ENCODE results near the gene ASS1. TPM values are rescaled to one million over a fixed set of nuclear protein-coding genes. Genes with fewer than 3 reads are reported as not detected.

Gene ASS1
- total and polyA plus RNA-seq, 2 of the 13 experiments (the other 11 are each of a cell fraction or from before 2014, with no cell fraction given): 77.6 to 122 TPM

DNA sequence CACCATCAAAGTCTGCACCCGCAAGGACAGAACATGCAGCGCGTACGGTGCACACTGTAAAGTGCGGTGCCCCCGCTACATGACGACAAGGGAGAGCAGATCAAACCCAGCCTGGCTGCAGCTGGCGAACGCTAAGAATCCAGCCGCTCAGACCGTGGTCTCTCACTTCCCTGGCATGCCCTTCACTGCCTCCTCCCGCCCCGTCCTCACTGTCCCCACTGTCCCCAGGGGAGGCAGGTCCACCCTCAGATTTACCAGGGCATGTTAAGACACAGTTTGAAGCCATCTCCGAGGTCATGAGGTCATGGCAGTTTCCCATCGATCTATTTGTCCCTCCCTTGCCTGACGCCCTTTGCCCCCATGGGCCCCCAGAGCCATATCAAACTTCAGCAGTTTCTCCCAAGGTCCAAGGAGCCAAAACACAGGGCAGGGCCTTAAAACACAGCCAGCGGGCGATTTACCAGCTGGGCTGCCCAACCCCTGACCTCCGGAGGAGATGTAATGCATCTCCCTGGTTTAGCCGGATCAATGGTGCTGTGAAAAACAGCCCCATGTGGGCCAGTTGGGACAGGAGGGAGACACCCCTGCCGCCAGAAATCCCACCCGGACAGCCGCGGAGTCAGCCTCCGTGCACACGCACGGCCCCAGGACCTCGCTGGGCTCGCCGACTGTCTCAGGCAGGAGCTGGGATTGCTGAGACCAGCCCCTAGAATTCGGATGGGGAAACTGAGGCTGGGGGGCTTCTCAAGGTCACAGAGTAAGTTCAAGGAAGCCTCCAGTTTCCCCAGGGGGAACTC is 82.3 kb downstream of the ASS1 start (continued):
- TF ChIP-seq, protein P1, sequence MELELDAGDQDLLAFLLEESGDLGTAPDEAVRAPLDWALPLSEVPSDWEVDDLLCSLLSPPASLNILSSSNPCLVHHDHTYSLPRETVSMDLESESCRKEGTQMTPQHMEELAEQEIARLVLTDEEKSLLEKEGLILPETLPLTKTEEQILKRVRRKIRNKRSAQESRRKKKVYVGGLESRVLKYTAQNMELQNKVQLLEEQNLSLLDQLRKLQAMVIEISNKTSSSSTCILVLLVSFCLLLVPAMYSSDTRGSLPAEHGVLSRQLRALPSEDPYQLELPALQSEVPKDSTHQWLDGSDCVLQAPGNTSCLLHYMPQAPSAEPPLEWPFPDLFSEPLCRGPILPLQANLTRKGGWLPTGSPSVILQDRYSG (CRISPR knock-in tag; IDR thresholded peaks at IDR 0.05): no peak
- TF ChIP-seq ZNF547 (CRISPR knock-in tag; IDR thresholded peaks at IDR 0.05) (no peak), KLF6 (CRISPR knock-in tag; IDR thresholded peaks at IDR 0.05) (no peak), CENPT (CRISPR knock-in tag; IDR thresholded peaks at IDR 0.05; ENCODE audit: low read depth) (no peak), GPBP1L1 (CRISPR knock-in tag; IDR thresholded peaks at IDR 0.05) (no peak), ZNF326 (CRISPR knock-in tag; IDR thresholded peaks at IDR 0.05; ENCODE audit: borderline replicate concordance) (no peak), ZNF503 (CRISPR knock-in tag; IDR thresholded peaks at IDR 0.05) (no peak), RXRB (CRISPR knock-in tag; IDR thresholded peaks at IDR 0.05; ENCODE audit: borderline replicate concordance) (peak; percentile 83), POLR2AphosphoS5 (IDR thresholded peaks at IDR 0.05; ENCODE audit: low read depth, low read length) (no peak), RFX3 (CRISPR knock-in tag; IDR thresholded peaks at IDR 0.05) (no peak), DNMT1 (CRISPR knock-in tag; IDR thresholded peaks at IDR 0.05) (no peak), YY1 (IDR thresholded peaks at IDR 0.05; ENCODE audit: insufficient read depth, insufficient replicate concordance, low read depth, low read length) (no peak), SCMH1 (CRISPR knock-in tag; IDR thresholded peaks at IDR 0.05; ENCODE audit: borderline replicate concordance) (no peak)
- TF ChIP-seq, protein P2, sequence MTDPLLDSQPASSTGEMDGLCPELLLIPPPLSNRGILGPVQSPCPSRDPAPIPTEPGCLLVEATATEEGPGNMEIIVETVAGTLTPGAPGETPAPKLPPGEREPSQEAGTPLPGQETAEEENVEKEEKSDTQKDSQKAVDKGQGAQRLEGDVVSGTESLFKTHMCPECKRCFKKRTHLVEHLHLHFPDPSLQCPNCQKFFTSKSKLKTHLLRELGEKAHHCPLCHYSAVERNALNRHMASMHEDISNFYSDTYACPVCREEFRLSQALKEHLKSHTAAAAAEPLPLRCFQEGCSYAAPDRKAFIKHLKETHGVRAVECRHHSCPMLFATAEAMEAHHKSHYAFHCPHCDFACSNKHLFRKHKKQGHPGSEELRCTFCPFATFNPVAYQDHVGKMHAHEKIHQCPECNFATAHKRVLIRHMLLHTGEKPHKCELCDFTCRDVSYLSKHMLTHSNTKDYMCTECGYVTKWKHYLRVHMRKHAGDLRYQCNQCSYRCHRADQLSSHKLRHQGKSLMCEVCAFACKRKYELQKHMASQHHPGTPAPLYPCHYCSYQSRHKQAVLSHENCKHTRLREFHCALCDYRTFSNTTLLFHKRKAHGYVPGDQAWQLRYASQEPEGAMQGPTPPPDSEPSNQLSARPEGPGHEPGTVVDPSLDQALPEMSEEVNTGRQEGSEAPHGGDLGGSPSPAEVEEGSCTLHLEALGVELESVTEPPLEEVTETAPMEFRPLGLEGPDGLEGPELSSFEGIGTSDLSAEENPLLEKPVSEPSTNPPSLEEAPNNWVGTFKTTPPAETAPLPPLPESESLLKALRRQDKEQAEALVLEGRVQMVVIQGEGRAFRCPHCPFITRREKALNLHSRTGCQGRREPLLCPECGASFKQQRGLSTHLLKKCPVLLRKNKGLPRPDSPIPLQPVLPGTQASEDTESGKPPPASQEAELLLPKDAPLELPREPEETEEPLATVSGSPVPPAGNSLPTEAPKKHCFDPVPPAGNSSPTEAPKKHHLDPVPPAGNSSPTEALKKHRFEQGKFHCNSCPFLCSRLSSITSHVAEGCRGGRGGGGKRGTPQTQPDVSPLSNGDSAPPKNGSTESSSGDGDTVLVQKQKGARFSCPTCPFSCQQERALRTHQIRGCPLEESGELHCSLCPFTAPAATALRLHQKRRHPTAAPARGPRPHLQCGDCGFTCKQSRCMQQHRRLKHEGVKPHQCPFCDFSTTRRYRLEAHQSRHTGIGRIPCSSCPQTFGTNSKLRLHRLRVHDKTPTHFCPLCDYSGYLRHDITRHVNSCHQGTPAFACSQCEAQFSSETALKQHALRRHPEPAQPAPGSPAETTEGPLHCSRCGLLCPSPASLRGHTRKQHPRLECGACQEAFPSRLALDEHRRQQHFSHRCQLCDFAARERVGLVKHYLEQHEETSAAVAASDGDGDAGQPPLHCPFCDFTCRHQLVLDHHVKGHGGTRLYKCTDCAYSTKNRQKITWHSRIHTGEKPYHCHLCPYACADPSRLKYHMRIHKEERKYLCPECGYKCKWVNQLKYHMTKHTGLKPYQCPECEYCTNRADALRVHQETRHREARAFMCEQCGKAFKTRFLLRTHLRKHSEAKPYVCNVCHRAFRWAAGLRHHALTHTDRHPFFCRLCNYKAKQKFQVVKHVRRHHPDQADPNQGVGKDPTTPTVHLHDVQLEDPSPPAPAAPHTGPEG (CRISPR knock-in tag; IDR thresholded peaks at IDR 0.05): peak; percentile 65; the same call in 1 of the 2 replicates

Measured in HepG2 (cell line).